Central memory CD4-positive, alpha-beta T cell (primary cell): ENCODE results near the gene DYNLRB2.

Experiments used
- DNase-seq: peaks from one replicate; pipeline ENCODE4 v3.0.0; 2022

Gene DYNLRB2

DNA sequence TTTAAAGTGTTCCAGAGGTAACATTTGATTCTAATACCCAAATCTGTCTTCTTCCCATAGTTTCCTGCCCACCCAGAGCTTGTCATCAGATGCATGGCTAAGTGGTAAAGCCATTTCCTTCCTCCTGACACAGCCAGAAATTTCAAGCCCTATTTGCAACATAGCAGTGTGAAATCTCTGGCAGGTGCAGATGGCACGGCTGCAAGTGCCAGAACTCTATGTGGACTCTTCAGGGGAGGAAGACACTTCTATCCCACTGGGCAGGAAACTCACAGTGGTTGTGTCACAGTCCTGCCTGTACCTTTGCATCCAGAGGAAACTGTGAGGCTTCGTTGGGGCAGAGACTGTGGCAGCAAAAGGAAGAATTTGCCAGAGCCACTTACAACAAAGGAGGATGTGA, 13.2 kb downstream of the DYNLRB2 start:
- DNase-seq, result no peak

GRCh38 chr16:80556481-80556880, 15.7 kb downstream of the DYNLRB2 start:
- no peak for DNase-seq

GRCh38 chr16:80557037-80557436, 16.2 kb downstream of the DYNLRB2 start:
- no peak for DNase-seq

GRCh38 chr16:80559369-80559768, 18.6 kb downstream of the DYNLRB2 start:
- no peak for DNase-seq

DNA sequence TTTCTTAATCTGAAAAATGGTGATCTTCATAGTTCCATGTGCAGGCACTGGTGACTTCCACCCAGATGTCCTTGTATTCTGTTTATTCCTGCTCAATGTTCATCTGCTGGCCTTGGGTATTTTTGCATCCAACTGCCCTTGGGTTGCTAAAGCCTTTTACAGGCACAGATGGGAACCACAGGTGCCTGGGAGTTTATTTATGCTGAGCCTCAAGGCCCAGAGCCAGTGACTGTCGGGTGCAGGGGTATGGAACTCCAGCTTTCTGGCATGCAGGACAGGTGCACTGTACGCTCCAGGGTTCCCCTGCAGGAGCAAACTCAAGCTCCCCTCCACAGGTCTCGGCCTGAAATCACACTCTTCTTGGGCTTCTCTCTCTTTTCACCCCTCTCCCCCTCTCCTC, 22.3 kb downstream of the DYNLRB2 start:
- DNase-seq, result no peak

DNA sequence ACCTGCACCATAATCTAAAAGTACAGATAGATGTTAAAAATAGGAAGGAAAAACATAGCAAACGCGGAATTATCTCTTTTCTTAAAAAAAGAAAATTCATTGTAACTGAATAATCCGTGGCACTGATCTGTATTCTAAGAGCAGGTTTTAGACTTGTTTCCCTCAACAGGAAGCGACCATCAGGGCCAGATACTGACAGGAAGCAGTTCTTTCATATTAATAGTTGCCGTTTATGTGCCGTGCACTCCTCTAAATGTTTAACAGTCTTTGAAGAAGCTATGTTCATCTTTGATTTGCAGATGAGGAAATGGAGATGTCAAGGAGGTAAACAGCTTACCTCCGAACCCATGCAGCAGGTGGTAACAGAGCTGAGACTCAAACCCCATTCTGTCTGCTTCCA, 23.6 kb downstream of the DYNLRB2 start:
- no peak for DNase-seq

- no peak for DNase-seq
Measured at GRCh38 chr16:80569440-80570105, 28.8 kb downstream of the DYNLRB2 start.

DNA sequence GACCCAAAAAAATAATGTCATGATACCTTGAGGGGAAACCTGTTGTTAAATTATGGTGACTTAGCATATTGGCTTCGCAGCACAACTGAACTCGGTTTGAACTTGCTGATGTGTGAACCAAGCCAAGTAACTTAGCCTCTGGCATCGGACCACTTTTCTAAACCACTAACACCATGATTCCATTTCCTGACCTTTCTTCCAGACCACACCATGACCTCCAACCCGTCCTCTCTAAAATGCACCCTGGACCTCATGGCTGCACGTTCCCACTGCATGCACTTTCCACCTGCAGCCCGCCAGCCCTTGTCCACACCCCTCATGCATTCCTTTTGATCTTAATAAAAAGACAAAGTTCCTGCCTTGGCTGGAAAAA, 29.3 kb downstream of the DYNLRB2 start:
- DNase-seq, result no peak

DNA sequence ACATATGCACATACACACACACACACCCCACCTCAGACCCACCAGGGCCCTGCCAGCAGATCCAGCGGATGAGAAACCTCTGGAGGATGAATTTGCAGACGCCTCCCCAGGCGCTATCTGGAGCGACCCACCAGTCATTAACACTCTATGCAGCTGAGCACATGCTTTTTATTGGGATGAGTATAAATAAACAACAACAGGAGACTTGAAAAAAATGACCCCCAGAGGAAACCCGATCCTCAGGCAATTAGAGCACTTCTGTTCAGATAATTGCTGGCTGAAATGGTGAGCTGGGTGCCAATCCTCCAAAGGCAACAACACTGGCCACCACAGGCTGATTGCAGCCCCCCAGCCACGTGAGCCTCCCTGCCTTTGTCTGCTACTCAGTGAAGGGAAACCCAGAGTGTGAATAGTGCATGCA, 32.9 kb downstream of the DYNLRB2 start:
- DNase-seq, result no peak

DNA sequence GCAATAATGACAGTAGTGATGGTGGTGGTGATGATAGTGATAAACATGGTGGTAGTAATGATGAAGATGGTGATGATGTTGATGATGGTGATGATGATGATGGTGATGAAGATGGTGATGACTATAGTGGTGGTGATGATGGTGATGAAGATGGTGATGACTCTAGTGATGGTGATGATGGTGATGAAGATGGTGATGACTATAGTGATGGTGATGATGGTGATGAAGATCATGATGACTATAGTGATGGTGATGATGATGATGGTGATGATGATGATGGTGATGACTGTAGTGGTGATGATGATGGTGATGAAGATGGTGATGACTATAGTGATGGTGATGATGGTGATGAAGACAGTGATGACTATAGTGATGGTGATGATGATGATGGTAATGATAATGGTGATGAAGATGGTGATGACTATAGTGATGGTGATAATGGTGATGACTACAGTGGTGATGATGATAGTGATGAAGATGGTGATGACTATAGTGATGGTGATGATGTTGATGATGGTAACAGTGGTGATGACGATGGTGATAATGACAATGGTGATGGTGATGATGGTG, 35.6 kb downstream of the DYNLRB2 start:
- no peak for DNase-seq

- no peak for DNase-seq
Measured at GRCh38 chr16:80577485-80578280, 36.9 kb downstream of the DYNLRB2 start.

GRCh38 chr16:80580109-80580832, 39.5 kb downstream of the DYNLRB2 start:
- peak; percentile 59 for DNase-seq

DNA sequence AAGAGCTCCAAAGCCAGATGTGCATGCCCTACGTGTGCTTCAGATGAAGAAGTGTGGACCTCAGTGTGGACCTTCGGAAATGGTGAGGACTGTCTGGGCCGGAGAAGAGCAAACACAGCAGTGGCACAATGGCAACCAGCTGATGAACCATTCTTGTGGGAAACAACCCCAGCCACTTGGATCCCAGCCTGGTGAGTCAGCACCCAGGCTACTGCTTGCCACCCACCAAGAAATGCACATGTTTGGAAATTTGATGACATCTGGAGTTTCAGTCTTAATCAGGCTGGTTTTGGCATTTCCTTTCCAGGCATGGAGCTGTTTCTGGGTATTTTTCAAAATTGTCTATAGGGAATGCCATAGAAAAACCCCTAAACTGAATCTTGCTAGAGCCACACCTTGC, 42.7 kb downstream of the DYNLRB2 start:
- no peak for DNase-seq

GRCh38 chr16:80585764-80586163, 45.0 kb downstream of the DYNLRB2 start:
- DNase-seq, result no peak

- no peak for DNase-seq
Measured at GRCh38 chr16:80586476-80586875, 45.7 kb downstream of the DYNLRB2 start.

- DNase-seq, result no peak
Measured at GRCh38 chr16:80587071-80587470, 46.3 kb downstream of the DYNLRB2 start.

DNA sequence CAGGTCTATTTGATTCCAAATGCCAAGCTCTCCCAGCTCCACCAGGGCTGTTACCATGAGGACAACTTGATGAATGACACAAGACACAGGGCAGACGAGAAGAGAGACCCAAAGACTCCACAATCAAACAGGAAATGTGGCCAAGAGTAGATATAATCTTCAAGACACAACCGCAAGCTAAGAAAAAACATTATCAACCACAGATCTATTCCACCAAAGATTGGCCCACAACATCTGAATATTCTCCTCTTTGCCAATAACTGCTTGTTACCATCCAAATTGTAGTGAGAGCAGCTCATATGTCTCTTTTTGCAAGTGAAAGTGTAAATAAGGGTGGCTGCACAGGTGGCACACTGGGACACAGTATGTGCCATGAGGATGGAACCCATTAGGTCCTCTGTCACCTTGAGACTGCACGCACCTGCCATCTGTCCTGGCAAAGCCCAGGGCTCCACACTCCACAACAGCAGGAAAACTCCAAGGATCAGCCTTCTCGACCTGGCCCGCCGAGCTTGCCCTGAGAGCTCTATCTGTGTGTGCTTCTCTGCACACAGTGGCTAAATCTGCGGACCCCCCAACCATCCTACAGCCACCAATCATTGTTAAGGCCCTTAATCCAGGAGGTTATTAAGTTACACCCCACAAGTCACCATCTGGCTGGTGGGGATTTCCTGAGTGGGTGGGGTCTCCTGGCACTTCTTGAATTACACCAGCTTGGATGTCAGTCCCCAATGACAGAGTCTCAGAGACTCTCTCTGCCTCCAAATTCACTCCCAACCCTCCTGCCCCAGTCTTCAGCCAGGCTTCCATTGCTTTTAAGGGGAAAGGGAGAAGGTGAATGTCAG, 50.5 kb downstream of the DYNLRB2 start:
- DNase-seq, result peak; percentile 81

GRCh38 chr16:80592273-80592672, 51.5 kb downstream of the DYNLRB2 start:
- DNase-seq, result no peak

- no peak for DNase-seq
Measured at GRCh38 chr16:80594756-80595155, 54.0 kb downstream of the DYNLRB2 start.

GRCh38 chr16:80596507-80597207, 55.9 kb downstream of the DYNLRB2 start:
- DNase-seq, result no peak

DNA sequence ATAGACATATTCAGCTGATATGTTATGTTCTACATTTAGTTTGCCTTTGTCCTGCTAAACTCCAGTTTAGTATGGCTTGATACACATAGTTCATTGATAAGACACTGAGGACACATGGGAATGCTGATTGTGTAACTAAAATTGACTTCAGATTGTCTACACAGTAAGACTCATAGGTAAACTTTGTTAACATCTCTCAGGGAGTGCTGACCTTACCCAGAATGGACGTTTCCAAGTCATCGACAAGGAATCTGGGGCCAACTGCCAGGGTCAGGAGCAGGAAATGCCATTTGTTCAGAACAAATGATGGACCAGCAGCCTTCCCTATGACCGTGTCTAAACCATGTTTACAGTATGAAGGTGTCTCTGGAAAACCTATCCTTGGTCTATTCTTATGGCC, 58.7 kb downstream of the DYNLRB2 start:
- no peak for DNase-seq
